ENCODE results near the gene LIMS2. TPM values are rescaled to one million over a fixed set of nuclear protein-coding genes. Genes with fewer than 3 reads are reported as not detected.

LIMS2 gene
- total and polyA plus RNA-seq, 2 of the 8 experiments (the other 6 are each of a cell fraction or from before 2014, with no cell fraction given): 3.3 to 4.8 TPM

DNA sequence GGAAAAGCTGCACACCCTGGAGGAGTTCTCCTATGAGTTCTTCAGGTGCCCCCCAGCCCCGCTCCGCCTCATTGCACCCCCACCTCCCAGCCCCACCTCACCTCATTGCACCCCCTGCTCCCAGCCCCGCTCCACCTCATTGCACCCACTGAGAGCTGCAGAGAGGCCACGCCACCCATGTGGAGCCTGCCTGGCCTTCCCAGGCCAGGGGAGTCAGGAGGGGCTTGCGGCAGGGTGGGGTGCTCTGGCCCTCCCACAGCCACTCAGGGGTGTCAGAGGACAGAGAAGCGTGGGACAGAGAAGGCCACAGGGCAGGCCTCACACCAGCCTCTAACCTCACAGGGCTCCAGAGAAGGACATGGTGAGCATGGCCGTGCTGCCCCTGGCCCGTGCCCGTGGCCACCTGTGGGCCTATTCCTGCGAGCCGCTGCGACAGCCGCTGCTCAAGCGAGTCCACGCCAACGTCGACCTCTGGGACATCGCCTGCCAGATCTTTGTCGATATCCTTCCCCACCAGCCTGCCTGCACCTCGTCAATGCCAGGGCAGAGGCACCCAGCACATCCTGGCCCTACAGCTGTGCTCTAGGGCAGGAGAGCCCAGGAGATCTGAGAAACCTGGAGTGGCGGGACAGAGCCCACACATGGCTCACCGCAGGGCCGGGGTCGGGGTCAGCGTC lies 44.3 kb downstream of the LIMS2 start:
- Histone ChIP-seq H2BK15ac (ENCODE audit: low read length) (no peak overlapping the region), H3K18ac (ENCODE audit: extremely low read depth, low read length) (no peak overlapping the region), H3K27me3 (replicated peaks in 1 of 4; ENCODE audit: control insufficient read depth in 3 of 4, extremely low read depth in 1 of 4, insufficient read depth in 3 of 4, low read length in 3 of 4) (no peaks in the 10 kb centered on the region), H2BK5ac (ENCODE audit: low read depth, low read length) (no peak overlapping the region; the same call in 1 of the 2 replicates), H4K91ac (replicated peaks; ENCODE audit: insufficient read length, low read length) (no peak overlapping the region), H3K23me2 (ENCODE audit: low read depth, low read length) (no peaks in the 10 kb centered on the region), H3K14ac (ENCODE audit: insufficient read length) (no peak overlapping the region), H2BK12ac (ENCODE audit: low read depth, low read length) (no peak overlapping the region), H2BK20ac (ENCODE audit: low read length) (no peak overlapping the region), H3K56ac (replicated peaks; ENCODE audit: insufficient read length, low read depth, low read length) (no peak overlapping the region), H3K4me2 (ENCODE audit: insufficient read depth in 1 of 2, low read depth in 2 of 2, low read length in 2 of 2) (no peak overlapping the region), H4K8ac (ENCODE audit: extremely low read depth, insufficient read depth, low read length) (no peak overlapping the region), H3K4me3 (ENCODE audit: extremely low read depth in 1 of 4, insufficient read depth in 2 of 4, low read depth in 3 of 4, low read length in 4 of 4) (no peak overlapping the region), H4K5ac (ENCODE audit: insufficient read length, low read depth, low read length) (no peak overlapping the region), H3K4ac (replicated peaks; ENCODE audit: insufficient read length, low read depth, low read length) (no peak overlapping the region), H4K20me1 (replicated peaks in 1 of 2; ENCODE audit: control insufficient read depth in 1 of 2, insufficient read depth in 2 of 2, low read length in 2 of 2) (no peaks in the 10 kb centered on the region), H3K36me3 (ENCODE audit: control insufficient read depth in 2 of 4, insufficient read depth in 4 of 4, low read length in 3 of 4) (no peaks in the 10 kb centered on the region), H2AK5ac (ENCODE audit: low read depth, low read length) (no peak overlapping the region), H2AFZ (ENCODE audit: low read length) (no peak overlapping the region), H3K4me1 (replicated peaks in 1 of 4; ENCODE audit: control insufficient read depth in 3 of 4, insufficient read depth in 4 of 4, low read length in 3 of 4) (no peaks in the 10 kb centered on the region), H3K79me2 (ENCODE audit: control insufficient read depth in 1 of 2, insufficient read depth in 2 of 2, low read length in 2 of 2) (no peaks in the 10 kb centered on the region), H3K79me1 (ENCODE audit: low read depth, low read length) (no peaks in the 10 kb centered on the region), H2BK120ac (replicated peaks; ENCODE audit: low read depth, low read length) (no peak overlapping the region), H3K23ac (ENCODE audit: insufficient read length) (no peak overlapping the region), H3K9me3 (ENCODE audit: insufficient read depth in 2 of 2, low read depth in 1 of 2, low read length in 1 of 2) (no peaks in the 10 kb centered on the region), H3K9ac (replicated peaks in 1 of 4; ENCODE audit: extremely low read depth in 1 of 4, low read depth in 3 of 4, low read length in 3 of 4) (no peak overlapping the region), H3K27ac (ENCODE audit: low read depth, low read length) (no peak overlapping the region)
- CTCF ChIA-PET (ENCODE audit: partially characterized antibody): interaction anchor here (0.6 to 6.4 kb wide), 5 partner anchors 9 to 40 kb away, joined by 3 to 50 read pairs (median 9); no protein-coding TSS in a partner anchor
- POLR2A ChIA-PET (ENCODE audit: partially characterized antibody): interaction anchor here (0.5 to 0.9 kb wide), 2 partner anchors 9 to 237 kb away, joined by 3 read pairs; no protein-coding TSS in a partner anchor
- no peak for DNase-seq (ENCODE audit: low read depth in 1 of 2, low spot score in 2 of 2)
- no peak for FAIRE-seq
- WGBS, 2 experiments (ENCODE audit: extremely low coverage in 1 of 2, insufficient coverage in 1 of 2, insufficient read length in 1 of 2, insufficient replicate concordance in 2 of 2, low coverage in 1 of 2, low lambda C conversion rate in 2 of 2, missing lambda C conversion rate in 1 of 2): 91% methylated on average over 13 of the region's 25 CpGs; no CpG with 5 or more reads in 1 of the 2 experiments
- TF ChIP-seq CBX5 (IDR thresholded peaks at IDR 0.05; ENCODE audit: low read depth, low read length) (no peak), SP4 (IDR thresholded peaks at IDR 0.05; ENCODE audit: low read length) (no peak), ZNF274 (IDR thresholded peaks at IDR 0.05; ENCODE audit: borderline replicate concordance, extremely low read depth, low read length) (no peak), YY1 (IDR thresholded peaks at IDR 0.05; ENCODE audit: low read depth, low read length) (no peak), CREB1 (IDR thresholded peaks at IDR 0.05) (no peak), ATF3 (IDR thresholded peaks at IDR 0.05; ENCODE audit: insufficient read depth, low read depth, low read length) (no peak), CEBPB (IDR thresholded peaks at IDR 0.05; ENCODE audit: low read depth, low read length) (no peak), TBP (IDR thresholded peaks at IDR 0.05; ENCODE audit: low read depth, low read length) (no peak), SP2 (IDR thresholded peaks at IDR 0.05; ENCODE audit: low read length) (no peak), KDM5A (IDR thresholded peaks at IDR 0.05; ENCODE audit: low read length) (no peak), SIX5 (IDR thresholded peaks at IDR 0.05; ENCODE audit: low read depth, low read length) (no peak), SRF (IDR thresholded peaks at IDR 0.05; ENCODE audit: low read depth, low read length) (no peak), SIRT6 (IDR thresholded peaks at IDR 0.05; ENCODE audit: low read length) (no peak), TAF7 (optimal IDR thresholded peaks at IDR 0.05; ENCODE audit: borderline replicate concordance, low read depth, low read length) (no peak), SAP30 (IDR thresholded peaks at IDR 0.05; ENCODE audit: insufficient read depth, insufficient replicate concordance, low read length) (no peak)
